ENCODE measurements around the gene RNF183.
A peak's percentile ranks its signal among the peaks of the same experiment; 100 is the strongest.

RNF183 gene

DNA sequence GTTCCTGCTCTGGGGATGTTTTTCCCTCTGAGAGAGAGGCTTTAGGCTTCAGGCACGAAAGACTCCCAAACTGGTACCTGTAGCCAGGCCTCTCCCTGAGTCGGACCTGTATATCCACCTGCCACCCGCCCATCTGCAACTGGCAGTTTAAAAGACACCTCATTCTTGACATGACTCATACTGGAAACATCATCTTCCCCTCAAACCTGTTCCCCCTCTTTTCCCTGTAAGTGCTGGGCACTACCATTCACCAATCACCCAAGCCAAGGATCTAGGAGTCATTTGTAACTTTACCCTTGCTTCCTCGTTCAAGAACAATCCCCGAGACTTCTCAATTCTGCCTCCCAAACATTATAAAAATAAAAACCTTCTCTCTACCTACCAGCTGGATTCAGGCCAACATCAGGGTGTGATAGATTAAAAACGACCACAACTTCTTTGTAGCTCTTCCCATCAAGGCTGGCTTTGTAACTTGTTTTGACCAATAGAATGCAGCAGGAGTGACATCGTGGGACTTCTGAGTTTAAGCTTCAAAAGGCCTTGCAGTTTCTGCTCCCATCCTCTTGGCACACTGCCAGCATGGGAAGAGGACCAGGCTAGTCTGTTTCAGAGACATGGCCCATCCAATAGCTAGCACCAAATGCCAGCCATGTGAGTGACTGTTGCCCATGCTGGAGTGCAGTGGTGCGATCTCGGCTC lies 38.7 kb upstream of the RNF183 start:
- Histone ChIP-seq H3K27me3 (replicated peaks; ENCODE audit: control insufficient read depth, insufficient read depth, low read length) (no peaks in the 10 kb centered on the region), H3K9ac (ENCODE audit: low read length) (no peak overlapping the region), H3K4me1 (ENCODE audit: control insufficient read depth, insufficient read depth, low read length) (peaks cover 14% of the 10 kb centered on the region), H3K4me3 (ENCODE audit: low read length) (no peak overlapping the region), H3K9me3 (ENCODE audit: control insufficient read depth, low read length) (no peaks in the 10 kb centered on the region), H3K36me3 (ENCODE audit: control insufficient read depth, insufficient read depth, low read length, severe bottlenecking) (no peaks in the 10 kb centered on the region)
- DNase-seq (ENCODE audit: low read depth) = no peak

DNA sequence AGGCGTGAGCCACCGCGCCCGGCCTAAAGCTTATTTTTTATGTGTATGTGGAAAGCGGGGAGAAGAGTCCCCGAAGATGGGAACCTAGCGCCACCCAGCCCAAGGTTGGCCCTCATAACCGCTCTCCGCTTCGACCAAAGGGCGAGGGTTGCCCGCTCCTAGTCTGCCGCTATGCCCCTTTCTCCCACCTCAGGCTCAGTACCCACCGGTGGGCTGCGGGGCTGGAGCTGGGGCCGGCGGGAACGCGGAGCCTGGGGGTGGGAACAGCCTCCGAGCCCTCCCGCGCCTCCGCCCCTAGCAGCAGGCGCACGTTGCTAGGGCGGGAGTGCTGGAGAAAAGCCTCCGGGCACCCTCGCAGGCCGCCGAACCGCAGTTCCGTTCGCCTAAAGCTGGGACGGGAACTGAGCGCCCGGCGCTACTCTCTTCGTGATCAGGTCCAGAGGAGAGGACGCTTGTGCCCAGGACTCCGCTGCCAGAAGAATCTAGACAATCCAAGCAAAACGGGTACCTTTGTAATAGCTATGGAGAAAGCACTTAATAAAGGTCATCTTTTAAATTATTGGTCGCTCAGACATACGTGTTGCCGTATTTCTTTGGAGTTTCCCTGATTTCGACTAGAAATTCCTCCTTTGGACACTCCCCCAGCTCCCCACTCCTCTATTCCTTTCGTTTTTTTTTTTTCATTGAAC lies 37.0 kb upstream of the RNF183 start, which contains the start of gene WDR31:
TSS of gene WDR31 (minus strand) at position 265 of the 689 bp plus-strand sequence. CDS start 8,253 bp downstream, outside the sequence.
- Histone ChIP-seq H3K9ac (ENCODE audit: low read length) (peak within 1 kb of the TSS; percentile 89), H3K9me3 (ENCODE audit: control insufficient read depth, low read length) (no peaks in the 10 kb centered on the region), H3K4me1 (ENCODE audit: control insufficient read depth, insufficient read depth, low read length) (peaks cover 14% of the 10 kb centered on the region), H3K36me3 (ENCODE audit: control insufficient read depth, insufficient read depth, low read length, severe bottlenecking) (no peaks in the 10 kb centered on the region), H3K27me3 (replicated peaks; ENCODE audit: control insufficient read depth, insufficient read depth, low read length) (no peaks in the 10 kb centered on the region), H3K4me3 (ENCODE audit: low read length) (peak within 1 kb of the TSS; percentile 94)
- peak; percentile 95 for DNase-seq (ENCODE audit: low read depth)

- no peaks in the 10 kb centered on the region for H3K36me3 ChIP-seq (ENCODE audit: control insufficient read depth, insufficient read depth, low read length, severe bottlenecking)
- no peak overlapping the region for H3K4me3 ChIP-seq (ENCODE audit: low read length)
- H3K9me3 ChIP-seq (ENCODE audit: control insufficient read depth, low read length) = no peaks in the 10 kb centered on the region
- no peak for DNase-seq (ENCODE audit: low read depth)
- peaks cover 5% of the 10 kb centered on the region for H3K4me1 ChIP-seq (ENCODE audit: control insufficient read depth, insufficient read depth, low read length)
- no peak overlapping the region for H3K9ac ChIP-seq (ENCODE audit: low read length)
- H3K27me3 ChIP-seq (replicated peaks; ENCODE audit: control insufficient read depth, insufficient read depth, low read length) = no peaks in the 10 kb centered on the region
Observed at GRCh38 chr9:113337714-113338113, 34.5 kb upstream of the RNF183 start.

- no peak overlapping the region for H3K4me3 ChIP-seq (ENCODE audit: low read length)
- H3K4me1 ChIP-seq (ENCODE audit: control insufficient read depth, insufficient read depth, low read length) = no peaks in the 10 kb centered on the region
- H3K9ac ChIP-seq (ENCODE audit: low read length) = no peak overlapping the region
- DNase-seq (ENCODE audit: low read depth) = no peak
- H3K27me3 ChIP-seq (replicated peaks; ENCODE audit: control insufficient read depth, insufficient read depth, low read length) = no peaks in the 10 kb centered on the region
- H3K36me3 ChIP-seq (ENCODE audit: control insufficient read depth, insufficient read depth, low read length, severe bottlenecking) = no peaks in the 10 kb centered on the region
- H3K9me3 ChIP-seq (ENCODE audit: control insufficient read depth, low read length) = no peaks in the 10 kb centered on the region
Observed at GRCh38 chr9:113331780-113332179, 28.6 kb upstream of the RNF183 start.

DNA sequence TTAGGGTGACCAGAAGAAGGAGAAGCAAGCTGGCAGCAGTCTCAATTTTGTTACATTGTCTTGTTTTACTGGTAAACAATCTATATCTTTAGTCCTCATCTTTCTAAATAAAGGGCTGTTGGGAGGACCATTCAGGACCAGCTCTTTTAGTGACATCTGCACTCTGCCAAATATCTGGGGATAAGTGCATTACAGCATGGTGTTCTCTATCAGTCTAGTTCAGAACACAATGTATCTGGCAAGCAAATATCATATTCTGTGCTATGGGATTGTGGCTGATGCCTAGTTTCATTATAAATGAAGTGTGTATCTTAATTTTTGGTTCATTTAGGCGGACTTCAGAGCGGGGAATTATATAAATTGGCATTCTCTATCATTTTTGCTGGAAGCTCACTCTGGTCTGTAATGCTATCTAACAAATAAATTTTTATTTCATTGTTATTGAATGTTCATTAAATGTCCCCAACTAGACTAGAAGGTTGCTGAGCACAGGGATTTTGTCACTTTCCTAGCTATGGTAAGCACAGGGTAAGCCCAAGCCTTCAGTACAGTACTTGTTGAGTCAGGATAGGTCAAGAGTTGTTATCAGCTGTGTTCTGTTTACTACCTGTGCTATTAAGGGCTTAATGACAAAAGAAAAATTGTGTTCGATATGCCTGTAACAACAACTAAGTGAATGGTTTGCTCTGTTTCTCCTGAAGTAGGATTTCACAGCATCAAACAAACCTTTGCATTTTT lies 25.0 kb upstream of the RNF183 start:
- Histone ChIP-seq H3K36me3 (ENCODE audit: control insufficient read depth, insufficient read depth, low read length, severe bottlenecking) (no peaks in the 10 kb centered on the region), H3K4me1 (ENCODE audit: control insufficient read depth, insufficient read depth, low read length) (no peaks in the 10 kb centered on the region), H3K4me3 (ENCODE audit: low read length) (no peak overlapping the region), H3K9ac (ENCODE audit: low read length) (no peak overlapping the region), H3K27me3 (replicated peaks; ENCODE audit: control insufficient read depth, insufficient read depth, low read length) (no peaks in the 10 kb centered on the region), H3K9me3 (ENCODE audit: control insufficient read depth, low read length) (no peaks in the 10 kb centered on the region)
- no peak for DNase-seq (ENCODE audit: low read depth)

DNA sequence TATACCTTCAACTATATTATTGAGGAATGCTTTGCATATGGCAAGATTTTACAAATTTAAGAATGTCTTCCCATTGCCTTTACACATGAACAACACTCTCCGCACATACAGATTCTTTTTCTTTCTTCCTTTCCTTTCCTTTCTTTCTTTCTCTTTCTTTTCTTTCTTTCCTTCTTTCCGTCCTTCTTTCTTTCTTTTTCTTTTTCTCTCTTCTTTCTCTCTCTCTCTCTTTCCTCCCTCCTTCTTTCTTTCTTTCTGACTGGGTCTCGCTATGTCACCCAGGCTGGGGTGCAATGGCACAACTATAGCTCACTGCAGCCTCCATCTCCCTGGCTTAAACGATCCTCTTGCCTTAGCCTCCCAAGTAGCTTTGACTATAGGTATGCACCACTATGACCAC lies 23.1 kb upstream of the RNF183 start:
- no peaks in the 10 kb centered on the region for H3K27me3 ChIP-seq (replicated peaks; ENCODE audit: control insufficient read depth, insufficient read depth, low read length)
- no peak overlapping the region for H3K9ac ChIP-seq (ENCODE audit: low read length)
- no peaks in the 10 kb centered on the region for H3K4me1 ChIP-seq (ENCODE audit: control insufficient read depth, insufficient read depth, low read length)
- DNase-seq (ENCODE audit: low read depth) = no peak
- no peaks in the 10 kb centered on the region for H3K9me3 ChIP-seq (ENCODE audit: control insufficient read depth, low read length)
- H3K4me3 ChIP-seq (ENCODE audit: low read length) = no peak overlapping the region
- no peaks in the 10 kb centered on the region for H3K36me3 ChIP-seq (ENCODE audit: control insufficient read depth, insufficient read depth, low read length, severe bottlenecking)

GRCh38 chr9:113322671-113323070 lies 19.5 kb upstream of the RNF183 start:
- no peak for DNase-seq (ENCODE audit: low read depth)
- no peaks in the 10 kb centered on the region for H3K27me3 ChIP-seq (replicated peaks; ENCODE audit: control insufficient read depth, insufficient read depth, low read length)
- no peak overlapping the region for H3K4me3 ChIP-seq (ENCODE audit: low read length)
- no peaks in the 10 kb centered on the region for H3K36me3 ChIP-seq (ENCODE audit: control insufficient read depth, insufficient read depth, low read length, severe bottlenecking)
- no peaks in the 10 kb centered on the region for H3K9me3 ChIP-seq (ENCODE audit: control insufficient read depth, low read length)
- peaks cover 6% of the 10 kb centered on the region for H3K4me1 ChIP-seq (ENCODE audit: control insufficient read depth, insufficient read depth, low read length)
- no peak overlapping the region for H3K9ac ChIP-seq (ENCODE audit: low read length)

- Histone ChIP-seq H3K9me3 (ENCODE audit: control insufficient read depth, low read length) (no peaks in the 10 kb centered on the region), H3K27me3 (replicated peaks; ENCODE audit: control insufficient read depth, insufficient read depth, low read length) (no peaks in the 10 kb centered on the region), H3K4me1 (ENCODE audit: control insufficient read depth, insufficient read depth, low read length) (peaks cover 9% of the 10 kb centered on the region), H3K36me3 (ENCODE audit: control insufficient read depth, insufficient read depth, low read length, severe bottlenecking) (no peaks in the 10 kb centered on the region), H3K9ac (ENCODE audit: low read length) (no peak overlapping the region), H3K4me3 (ENCODE audit: low read length) (no peak overlapping the region)
- DNase-seq (ENCODE audit: low read depth) = no peak
Observed at GRCh38 chr9:113320051-113320450, 16.9 kb upstream of the RNF183 start.

DNA sequence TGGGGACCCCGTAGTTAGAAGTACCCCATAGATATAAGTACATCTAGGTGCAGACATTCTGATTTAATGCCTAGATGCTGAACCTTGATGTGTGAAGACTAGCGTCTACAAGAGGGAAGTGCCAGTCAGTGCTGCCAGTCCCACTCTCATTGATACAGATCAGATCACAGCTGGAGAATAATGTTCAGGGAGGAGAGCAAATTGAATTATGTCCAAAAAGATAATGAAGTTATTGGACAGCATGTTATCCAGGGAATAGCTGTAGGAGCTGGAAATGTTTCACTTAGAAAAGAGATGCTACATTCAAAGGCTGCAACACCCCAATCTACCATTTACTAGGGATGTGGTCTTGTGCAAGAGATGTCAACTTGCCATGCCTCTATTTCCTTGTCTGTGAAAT lies 15.9 kb upstream of the RNF183 start:
- H3K36me3 ChIP-seq (ENCODE audit: control insufficient read depth, insufficient read depth, low read length, severe bottlenecking) = no peaks in the 10 kb centered on the region
- no peak for DNase-seq (ENCODE audit: low read depth)
- H3K4me1 ChIP-seq (ENCODE audit: control insufficient read depth, insufficient read depth, low read length) = peaks cover 9% of the 10 kb centered on the region
- H3K4me3 ChIP-seq (ENCODE audit: low read length) = no peak overlapping the region
- H3K9me3 ChIP-seq (ENCODE audit: control insufficient read depth, low read length) = no peaks in the 10 kb centered on the region
- H3K9ac ChIP-seq (ENCODE audit: low read length) = no peak overlapping the region
- no peaks in the 10 kb centered on the region for H3K27me3 ChIP-seq (replicated peaks; ENCODE audit: control insufficient read depth, insufficient read depth, low read length)

DNA sequence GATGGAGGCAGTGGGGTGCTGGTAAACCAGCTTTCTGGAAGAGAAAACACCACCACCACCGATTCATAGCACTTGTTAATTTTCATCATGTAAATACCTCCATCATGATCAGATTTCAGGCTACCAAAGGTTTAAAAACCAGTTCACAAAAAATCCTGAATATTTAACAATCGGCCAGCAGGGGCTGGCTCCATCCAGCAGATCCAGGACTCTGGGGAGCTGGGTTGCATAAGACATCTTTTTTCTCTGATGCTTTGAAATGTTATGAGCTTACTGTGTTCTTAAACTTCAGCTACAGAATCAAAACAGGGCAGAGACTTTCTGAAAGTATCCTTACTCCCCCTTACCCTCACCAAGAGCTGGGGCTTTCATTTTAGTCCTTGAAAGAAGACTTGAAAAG lies 14.6 kb upstream of the RNF183 start:
- Histone ChIP-seq H3K9me3 (ENCODE audit: control insufficient read depth, low read length) (no peaks in the 10 kb centered on the region), H3K9ac (ENCODE audit: low read length) (no peak overlapping the region), H3K27me3 (replicated peaks; ENCODE audit: control insufficient read depth, insufficient read depth, low read length) (no peaks in the 10 kb centered on the region), H3K4me1 (ENCODE audit: control insufficient read depth, insufficient read depth, low read length) (peaks cover 9% of the 10 kb centered on the region), H3K4me3 (ENCODE audit: low read length) (no peak overlapping the region), H3K36me3 (ENCODE audit: control insufficient read depth, insufficient read depth, low read length, severe bottlenecking) (no peaks in the 10 kb centered on the region)
- peak; percentile 62 for DNase-seq (ENCODE audit: low read depth)

GRCh38 chr9:113316030-113316429 lies 12.9 kb upstream of the RNF183 start:
- H3K36me3 ChIP-seq (ENCODE audit: control insufficient read depth, insufficient read depth, low read length, severe bottlenecking) = no peaks in the 10 kb centered on the region
- no peak for DNase-seq (ENCODE audit: low read depth)
- H3K9me3 ChIP-seq (ENCODE audit: control insufficient read depth, low read length) = no peaks in the 10 kb centered on the region
- no peak overlapping the region for H3K9ac ChIP-seq (ENCODE audit: low read length)
- no peak overlapping the region for H3K4me3 ChIP-seq (ENCODE audit: low read length)
- no peaks in the 10 kb centered on the region for H3K27me3 ChIP-seq (replicated peaks; ENCODE audit: control insufficient read depth, insufficient read depth, low read length)
- peaks cover 9% of the 10 kb centered on the region for H3K4me1 ChIP-seq (ENCODE audit: control insufficient read depth, insufficient read depth, low read length)
